ACC112 (cell line): Measurements from ENCODE around the gene LMF1.

Experiments
- H2AFZ ChIP-seq: fragments of 200-600 bp; sonication (generic); one replicate; pipeline ENCODE4 v1.6.0; 2017; ENCODE audit warnings: antibody characterized with exemption, low read length; ENCODE audit not compliant: unreplicated experiment
- H3K27ac ChIP-seq: fragments of 200-600 bp; sonication (generic); 2 replicates; pipeline ENCODE4 v1.5.1; 2014; ENCODE audit warnings: low read depth, mild to moderate bottlenecking, antibody characterized with exemption, low read length, moderate library complexity
- H3K27me3 ChIP-seq: fragments of 200-600 bp; sonication (generic); 2 replicates; pipeline ENCODE4 v1.6.1; 2014; ENCODE audit warnings: mild to moderate bottlenecking, antibody characterized with exemption, low read length, moderate library complexity, mixed read lengths; ENCODE audit not compliant: insufficient read depth
- H3K36me3 ChIP-seq: fragments of 200-600 bp; sonication (generic); 2 replicates; pipeline ENCODE4 v1.6.1; 2016; ENCODE audit warnings: mild to moderate bottlenecking, antibody characterized with exemption, low read length, moderate library complexity, mixed read lengths; ENCODE audit not compliant: insufficient read depth
- H3K4me1 ChIP-seq: fragments of 200-600 bp; sonication (generic); one replicate; pipeline ENCODE4 v1.6.1; 2016; ENCODE audit warnings: low read length, mixed read lengths; ENCODE audit not compliant: insufficient read depth, unreplicated experiment, control insufficient read depth
- H3K4me3 ChIP-seq: fragments of 200-600 bp; sonication (generic); 2 replicates; pipeline ENCODE4 v1.5.1; 2014; ENCODE audit warnings: mild to moderate bottlenecking, low read depth, low read length
- H3K79me2 ChIP-seq: fragments of 200-600 bp; sonication (generic); one replicate; pipeline ENCODE4 v1.6.0; 2016; ENCODE audit warnings: low read length; ENCODE audit not compliant: control insufficient read depth, unreplicated experiment, insufficient read depth

The LMF1 gene

DNA sequence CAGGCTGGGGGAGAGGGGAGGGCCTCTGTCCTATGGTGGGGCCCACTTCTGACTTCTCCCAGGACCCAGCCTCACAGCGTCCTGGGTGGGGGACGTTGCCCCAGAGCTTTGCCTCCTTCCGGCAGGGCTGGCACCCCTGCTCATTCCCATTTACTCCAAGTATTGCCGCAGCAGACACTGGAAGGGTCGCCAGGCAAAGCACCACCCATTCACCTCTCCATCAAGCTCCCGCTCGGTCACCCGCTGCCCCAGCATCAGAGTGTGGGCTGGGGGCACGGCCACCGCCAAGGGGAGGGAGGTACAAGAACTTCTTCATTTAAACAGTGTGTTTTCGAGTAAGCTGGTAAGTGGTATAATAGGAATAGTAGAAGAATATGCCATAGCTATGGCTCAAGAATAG, 117.5 kb downstream of the LMF1 start:
- no peaks in the 10 kb centered on the region for H3K4me1 ChIP-seq
- no peaks in the 10 kb centered on the region for H3K36me3 ChIP-seq
- no peaks in the 10 kb centered on the region for H3K27me3 ChIP-seq
- no peak overlapping the region for H3K4me3 ChIP-seq
- no peaks in the 10 kb centered on the region for H3K79me2 ChIP-seq
- no peak overlapping the region for H3K27ac ChIP-seq
- H2AFZ ChIP-seq: no peak overlapping the region

DNA sequence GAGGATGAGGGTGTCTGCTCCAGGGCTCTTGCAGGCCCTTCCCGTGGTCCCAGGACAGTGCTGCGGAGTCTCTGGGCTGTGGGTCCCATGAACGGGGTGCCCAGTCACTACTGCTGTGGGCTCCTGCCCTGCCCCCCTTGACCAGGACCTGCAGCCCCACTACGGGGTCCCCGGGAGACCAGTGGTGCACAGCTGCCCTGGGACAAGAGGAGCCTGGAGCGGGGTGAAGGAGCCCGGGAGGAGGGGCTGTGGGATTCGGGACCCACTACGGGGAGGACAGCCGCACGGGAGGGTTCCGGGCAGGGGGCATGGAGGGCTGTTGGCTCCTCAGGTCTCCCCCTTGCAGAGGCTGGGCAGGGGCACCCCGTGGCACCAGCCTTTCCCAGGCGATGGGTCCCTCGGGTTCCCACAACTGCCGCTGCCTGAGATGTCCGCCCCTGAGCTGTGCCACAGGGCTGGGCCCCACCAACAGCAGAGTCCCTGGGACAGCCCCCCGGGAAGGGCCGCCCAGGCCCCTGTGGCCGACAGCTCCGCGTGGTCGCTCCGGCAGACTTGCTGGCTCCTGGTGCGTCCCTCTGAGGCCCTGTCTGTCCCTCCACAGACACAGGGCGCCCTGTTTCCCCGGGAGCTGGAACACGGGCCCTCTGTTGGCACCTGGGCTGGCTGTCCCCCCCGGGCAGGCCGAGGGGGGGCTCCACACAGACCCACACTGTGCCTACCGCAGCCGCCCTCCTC, 118.2 kb downstream of the LMF1 start:
- Histone ChIP-seq H3K36me3 (no peaks in the 10 kb centered on the region), H3K4me1 (no peaks in the 10 kb centered on the region), H3K79me2 (no peaks in the 10 kb centered on the region), H2AFZ (no peak overlapping the region), H3K4me3 (no peak overlapping the region), H3K27ac (no peak overlapping the region), H3K27me3 (no peaks in the 10 kb centered on the region)

DNA sequence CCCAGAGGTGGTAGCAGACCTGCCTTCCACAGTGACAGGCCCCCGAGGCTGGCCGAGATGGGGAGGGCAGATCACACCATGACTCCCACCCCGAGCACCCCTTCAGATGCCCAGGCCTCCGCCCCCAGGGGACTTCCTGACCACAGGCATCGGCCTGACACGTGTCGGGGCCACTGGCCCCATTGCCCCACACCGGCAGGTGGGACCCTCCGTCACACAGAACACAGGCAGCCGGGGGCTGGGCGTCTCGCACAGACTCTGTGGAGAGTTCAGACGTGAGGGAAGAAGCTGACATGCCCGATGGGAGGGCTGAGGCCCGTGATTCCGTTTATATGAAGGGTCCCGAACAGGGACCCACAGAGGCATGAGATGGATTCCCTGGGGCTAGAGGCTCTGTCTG, 118.9 kb downstream of the LMF1 start:
- Histone ChIP-seq H3K4me3 (no peak overlapping the region), H3K27ac (no peak overlapping the region), H3K4me1 (no peaks in the 10 kb centered on the region), H3K27me3 (no peaks in the 10 kb centered on the region), H2AFZ (no peak overlapping the region), H3K36me3 (no peaks in the 10 kb centered on the region), H3K79me2 (no peaks in the 10 kb centered on the region)

DNA sequence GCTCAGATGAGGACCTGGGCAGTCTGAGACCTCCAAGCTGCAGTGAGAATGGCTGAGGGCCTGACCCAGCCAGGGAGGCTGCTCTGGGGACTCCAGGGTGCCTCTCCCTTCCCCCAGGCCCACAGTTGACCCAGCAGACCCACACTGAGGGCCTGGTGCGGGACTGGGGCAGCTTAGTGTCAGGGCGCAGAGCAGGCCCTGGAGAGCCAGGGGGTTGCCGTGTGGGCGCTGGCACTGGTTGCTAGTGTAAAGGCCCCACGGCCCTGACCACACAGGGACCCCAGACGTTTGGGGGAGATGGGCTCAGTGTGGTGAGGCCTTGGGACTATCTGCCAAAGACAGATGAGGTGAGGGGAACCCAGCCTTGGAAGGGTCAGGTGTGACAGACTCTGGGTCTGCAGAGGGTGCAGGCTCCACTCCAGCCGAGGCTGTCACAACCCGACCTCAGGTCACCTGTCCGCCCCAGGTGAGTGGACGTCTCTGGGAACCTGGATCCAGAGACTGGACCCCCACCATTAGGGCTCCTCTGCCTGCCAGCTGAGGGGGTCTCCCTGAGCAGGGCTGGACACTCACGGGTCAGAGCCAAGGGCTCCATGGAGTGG, 119.5 kb downstream of the LMF1 start:
- H3K27me3 ChIP-seq: no peaks in the 10 kb centered on the region
- no peaks in the 10 kb centered on the region for H3K79me2 ChIP-seq
- H3K27ac ChIP-seq: no peak overlapping the region
- H3K36me3 ChIP-seq: no peaks in the 10 kb centered on the region
- H3K4me1 ChIP-seq: no peaks in the 10 kb centered on the region
- H3K4me3 ChIP-seq: no peak overlapping the region
- no peak overlapping the region for H2AFZ ChIP-seq

DNA sequence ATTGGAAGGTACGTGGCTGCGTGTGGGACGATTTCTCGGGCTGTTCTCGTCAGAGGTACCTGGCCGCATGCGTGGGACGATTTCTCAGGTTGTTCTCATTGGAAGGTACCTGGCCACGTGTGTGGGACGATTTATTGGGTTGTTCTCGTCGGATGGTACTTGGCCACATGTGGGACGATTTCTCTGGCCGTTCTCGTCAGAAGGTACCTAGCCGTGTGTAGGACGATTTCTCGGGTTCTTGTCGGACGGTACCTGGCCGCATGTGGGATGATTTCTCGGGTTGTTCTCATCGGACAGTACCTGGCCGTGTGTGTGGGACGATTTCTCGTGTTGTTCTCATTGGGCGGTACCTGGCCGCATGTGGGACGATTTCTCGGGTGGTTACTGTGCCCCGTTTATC, 120.1 kb downstream of the LMF1 start:
- H3K4me3 ChIP-seq: no peak overlapping the region
- H3K79me2 ChIP-seq: no peaks in the 10 kb centered on the region
- H3K27ac ChIP-seq: no peak overlapping the region
- no peak overlapping the region for H2AFZ ChIP-seq
- H3K4me1 ChIP-seq: no peaks in the 10 kb centered on the region
- H3K36me3 ChIP-seq: no peaks in the 10 kb centered on the region
- no peaks in the 10 kb centered on the region for H3K27me3 ChIP-seq

DNA sequence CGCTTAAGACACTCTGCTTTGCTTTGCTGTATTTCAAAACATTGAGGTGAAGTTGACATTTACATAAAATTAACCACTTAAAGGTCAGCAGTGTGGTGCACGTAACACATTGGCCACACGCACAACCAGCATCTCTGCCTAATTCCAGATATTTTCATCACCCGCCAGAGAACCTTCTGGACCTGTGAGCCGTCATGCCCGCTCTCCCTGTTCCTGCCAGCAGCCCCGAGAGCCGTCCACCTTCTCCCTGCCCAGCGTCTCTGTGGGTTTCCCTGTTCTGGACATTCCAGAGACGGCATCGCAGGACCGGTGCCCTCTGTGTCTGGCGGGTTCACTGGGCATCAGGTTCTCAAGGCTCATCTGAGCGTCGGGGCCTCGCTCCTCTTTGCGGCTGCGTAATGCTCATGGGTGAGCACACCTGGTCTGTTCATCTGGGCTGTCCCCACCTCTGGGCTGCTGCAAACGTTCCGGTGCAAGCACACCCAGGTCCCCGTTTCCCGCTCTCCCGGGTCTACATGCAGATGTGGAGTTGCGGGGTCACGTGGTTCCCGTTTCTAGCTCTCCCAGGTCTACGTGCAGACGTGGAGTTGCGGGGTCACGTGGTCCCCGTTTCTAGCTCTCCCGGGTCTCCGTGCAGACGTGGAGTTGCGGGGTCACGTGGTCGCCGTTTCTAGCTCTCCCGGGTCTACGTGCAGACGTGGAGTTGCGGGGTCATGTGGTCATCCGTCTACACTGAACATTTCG, 122.1 kb downstream of the LMF1 start:
- no peak overlapping the region for H2AFZ ChIP-seq
- H3K79me2 ChIP-seq: no peaks in the 10 kb centered on the region
- H3K4me3 ChIP-seq: no peak overlapping the region
- H3K36me3 ChIP-seq: no peaks in the 10 kb centered on the region
- no peaks in the 10 kb centered on the region for H3K27me3 ChIP-seq
- H3K4me1 ChIP-seq: no peaks in the 10 kb centered on the region
- no peak overlapping the region for H3K27ac ChIP-seq

DNA sequence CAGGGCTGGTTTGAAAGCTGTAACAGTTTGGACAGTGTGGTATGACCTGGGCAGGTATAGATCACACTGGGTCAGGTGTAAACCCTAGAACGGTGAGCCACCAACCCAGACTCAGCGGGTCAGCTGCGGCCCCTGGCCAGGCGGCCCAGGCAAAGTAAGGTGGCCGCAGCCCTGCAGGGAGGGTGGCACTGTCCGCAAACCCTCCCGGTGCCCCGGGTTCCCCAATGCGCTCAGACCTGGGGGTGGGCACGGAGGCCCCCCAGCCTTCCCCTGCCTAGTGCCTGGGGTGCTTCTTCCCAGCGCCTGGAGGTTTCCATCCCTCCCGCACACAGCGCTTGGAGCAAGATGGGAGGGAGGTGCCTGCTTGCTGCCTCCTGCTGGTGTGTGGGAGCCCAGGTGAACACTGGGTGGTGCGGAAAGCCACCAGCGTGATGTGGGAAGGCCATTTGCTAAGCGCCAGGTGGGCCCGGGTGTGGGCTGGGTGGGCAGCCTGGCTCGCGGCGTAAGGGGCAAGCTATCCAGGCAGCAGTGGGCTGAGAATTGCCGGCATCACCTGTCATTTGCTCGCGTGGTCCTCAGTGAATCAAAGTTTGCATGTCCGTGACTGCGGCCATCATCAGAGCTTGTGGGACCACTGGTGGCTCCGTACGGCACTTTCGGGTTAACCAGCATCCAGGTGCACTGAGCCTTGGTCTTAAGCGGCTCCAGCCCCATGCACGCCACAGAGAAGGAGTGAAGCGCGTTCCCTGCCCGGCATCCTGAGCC, 122.9 kb downstream of the LMF1 start:
- H3K4me1 ChIP-seq: no peaks in the 10 kb centered on the region
- no peak overlapping the region for H2AFZ ChIP-seq
- H3K27me3 ChIP-seq: no peaks in the 10 kb centered on the region
- no peak overlapping the region for H3K4me3 ChIP-seq
- no peak overlapping the region for H3K27ac ChIP-seq
- no peaks in the 10 kb centered on the region for H3K79me2 ChIP-seq
- H3K36me3 ChIP-seq: no peaks in the 10 kb centered on the region

DNA sequence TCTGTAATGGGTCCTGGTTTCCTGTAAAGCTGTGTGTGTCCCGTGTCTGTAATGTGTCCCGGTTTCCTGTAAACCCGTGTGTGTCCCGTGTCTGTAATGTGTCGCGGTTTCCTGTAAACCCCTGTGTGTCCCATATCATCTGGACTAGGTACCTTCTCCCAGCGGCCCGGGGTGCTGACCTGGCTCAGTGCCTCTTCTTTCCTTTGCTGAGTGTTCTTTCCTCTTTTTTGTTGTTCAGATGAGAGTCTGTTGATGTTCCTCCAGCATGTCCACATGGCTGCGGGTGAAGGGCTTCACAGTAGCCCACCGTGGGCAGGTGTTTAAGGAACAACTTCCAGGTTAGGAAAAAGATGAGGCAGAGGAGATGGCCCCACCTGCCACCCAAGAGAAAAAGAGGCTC, 123.6 kb downstream of the LMF1 start:
- Histone ChIP-seq H3K4me3 (no peak overlapping the region), H3K27ac (no peak overlapping the region), H3K79me2 (no peaks in the 10 kb centered on the region), H3K4me1 (no peaks in the 10 kb centered on the region), H2AFZ (no peak overlapping the region), H3K36me3 (no peaks in the 10 kb centered on the region), H3K27me3 (no peaks in the 10 kb centered on the region)

DNA sequence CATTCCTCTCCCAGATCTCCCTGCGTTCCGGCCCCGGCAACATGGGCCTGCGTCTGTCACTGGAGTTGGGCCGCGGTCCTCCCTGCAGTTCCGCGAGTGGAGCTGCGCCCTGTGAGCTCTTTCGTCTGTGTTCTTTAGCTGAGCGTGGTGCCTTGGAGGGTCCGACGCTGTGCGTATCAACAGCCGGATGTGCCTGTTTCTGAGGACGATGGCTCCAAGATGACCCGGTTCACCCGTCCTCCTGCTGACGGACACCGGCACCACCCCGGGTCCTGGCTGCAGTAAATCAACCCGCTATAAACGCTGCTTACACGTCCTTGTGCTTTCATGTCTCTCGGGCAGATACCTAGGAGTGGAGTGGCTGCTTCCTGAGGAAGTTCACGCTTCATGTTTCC, 125.4 kb downstream of the LMF1 start:
- Histone ChIP-seq H3K27ac (no peak overlapping the region), H2AFZ (no peak overlapping the region), H3K36me3 (no peaks in the 10 kb centered on the region), H3K79me2 (no peaks in the 10 kb centered on the region), H3K4me1 (no peaks in the 10 kb centered on the region), H3K27me3 (no peaks in the 10 kb centered on the region), H3K4me3 (no peak overlapping the region)

DNA sequence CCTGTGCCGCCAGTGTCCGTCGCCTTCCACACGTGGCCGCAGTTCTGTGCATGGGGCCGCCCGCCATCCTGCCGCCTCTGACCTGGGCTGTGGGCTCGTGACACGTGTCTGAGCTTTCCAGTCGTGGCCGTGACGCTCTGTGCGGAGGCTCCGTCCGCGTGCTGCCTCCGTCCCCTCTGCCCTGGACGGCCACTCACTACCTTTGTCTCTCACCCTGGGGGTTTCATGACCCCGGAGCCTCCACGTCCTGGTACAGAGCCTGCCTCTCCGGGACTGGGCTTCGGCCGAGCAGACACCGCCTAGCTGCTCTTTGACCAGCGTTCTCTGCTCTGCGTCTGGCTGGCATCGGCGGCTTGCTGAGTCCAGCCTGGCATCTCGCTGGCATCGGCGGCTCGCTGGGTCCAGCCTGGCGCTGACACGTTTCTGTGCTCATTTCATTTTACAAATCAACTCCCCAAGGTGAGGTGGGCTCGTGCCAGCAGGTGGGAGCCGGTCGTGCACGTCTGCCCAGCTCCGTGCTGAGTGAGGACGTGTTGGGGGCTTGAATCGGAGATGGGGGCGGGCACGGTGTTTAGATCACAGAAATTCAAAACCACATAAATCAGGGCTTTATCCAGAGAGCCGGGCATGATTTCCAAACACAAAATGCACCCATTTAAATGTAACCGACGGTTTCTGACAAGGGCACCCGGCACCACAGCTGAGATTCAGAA, 126.0 kb downstream of the LMF1 start:
- Histone ChIP-seq H2AFZ (no peak overlapping the region), H3K4me1 (no peaks in the 10 kb centered on the region), H3K36me3 (no peaks in the 10 kb centered on the region), H3K27me3 (no peaks in the 10 kb centered on the region), H3K27ac (no peak overlapping the region), H3K79me2 (no peaks in the 10 kb centered on the region), H3K4me3 (no peak overlapping the region)
